K562 (cell line): ENCODE measurements around the gene HSD17B8. TPM values are rescaled to one million over a fixed set of nuclear protein-coding genes. Genes with fewer than 3 reads are reported as not detected.

Experiments used
- ATAC-seq: fragments of 200-7000 bp; cut with Tn5 transposase; 3 replicates; pipeline ENCODE4 v1.9.1; 2020; ENCODE audit warnings: moderate library complexity
- BruUV-seq: library from RNA; stranded (reverse); fragments of 400-500 nt; replicated peaks from 2 replicates; lab custom pipeline; 2021; lab: Mats Ljungman, UMichigan
- CTCF ChIA-PET: fragments of 300-600 bp; formaldehyde crosslinking; extraction: SDS; loops from one replicate; lab custom pipeline; 2021; ENCODE audit warnings: low intra/inter-chr PET ratio; lab: Yijun Ruan, JAX
- POLR2A ChIA-PET: fragments of 300-600, 350-650 bp; sonication (Branson Sonifier 250); formaldehyde crosslinking; extraction: SDS; loops from one replicate; lab custom pipeline; 2021; ENCODE audit warnings: antibody characterized with exemption, inconsistent platforms; lab: Yijun Ruan, JAX
- DNase-seq, 4 experiments: peaks; one replicate each; pipeline versions ENCODE4 v3.0.0 to v3.0.0-alpha.2; 2011 to 2018; ENCODE audit warnings: low spot score in 3 of 4, mixed read lengths in 3 of 4; ENCODE audit errors: extremely low read depth in 1 of 4
- FAIRE-seq: peaks from 2 replicates; lab custom pipeline; 2011; peaks lifted over from hg19 to GRCh38; lab: Jason Lieb, UNC
- H2AFZ ChIP-seq: 2 replicates; pipeline ENCODE4 v1.6.0; 2011; ENCODE audit warnings: low read depth, low read length, control low read depth, inconsistent platforms
- H3K27ac ChIP-seq: fragments of 200-600 bp; 3 replicates; pipeline ENCODE4 v1.8.0; 2011; ENCODE audit warnings: low read depth, mild to moderate bottlenecking, control low read depth, inconsistent platforms, low read length, moderate library complexity, mixed read lengths; ENCODE audit errors: extremely low read depth
- H3K27me3 ChIP-seq, 2 experiments: fragments of 300-600 bp in 1 of 2; 2 replicates in 1 of 2; 3 replicates in 1 of 2; pipeline versions ENCODE4 v1.6.0 to v1.8.0; 2011; ENCODE audit warnings: inconsistent platforms in 2 of 2, low read length in 2 of 2, mild to moderate bottlenecking in 1 of 2, mixed read lengths in 1 of 2, moderate library complexity in 1 of 2; ENCODE audit not compliant: control insufficient read depth in 2 of 2, insufficient read depth in 2 of 2
- H3K36me3 ChIP-seq: fragments of 300-600 bp; 3 replicates; pipeline ENCODE4 v1.8.0; 2011; ENCODE audit warnings: mild to moderate bottlenecking, low read length, inconsistent platforms; ENCODE audit not compliant: control insufficient read depth, insufficient read depth
- H3K4me1 ChIP-seq, 2 experiments: fragments of 200-600 bp in 1 of 2; replicated peaks in 1 of 2; 2 replicates in 1 of 2; 3 replicates in 1 of 2; pipeline versions ENCODE4 v1.5.1 to v1.8.0; 2011; ENCODE audit warnings: inconsistent platforms in 2 of 2, low read length in 2 of 2, mild to moderate bottlenecking in 1 of 2, mixed read lengths in 1 of 2, moderate library complexity in 1 of 2; ENCODE audit not compliant: control insufficient read depth in 2 of 2, insufficient read depth in 2 of 2
- H3K4me2 ChIP-seq: 2 replicates; pipeline ENCODE4 v1.6.1; 2011; ENCODE audit warnings: low read length, control low read depth, inconsistent platforms, mixed read lengths; ENCODE audit not compliant: insufficient read depth
- H3K4me3 ChIP-seq: fragments of 200-600 bp; sonication (generic), shearing (Covaris generic); 2 replicates; pipeline ENCODE4 v1.5.1; 2016; ENCODE audit warnings: control low read depth, inconsistent platforms
- H3K79me2 ChIP-seq: fragments of 200-600 bp; 3 replicates; pipeline ENCODE4 v1.8.0; 2011; ENCODE audit warnings: low read length, inconsistent platforms; ENCODE audit not compliant: control insufficient read depth, insufficient read depth
- H3K9ac ChIP-seq, 2 experiments: 2 replicates each; pipeline versions ENCODE4 v1.6.0 to v1.6.1; 2011; ENCODE audit warnings: low read depth in 2 of 2, low read length in 2 of 2, control low read depth in 1 of 2, inconsistent platforms in 1 of 2, mild to moderate bottlenecking in 1 of 2, mixed read lengths in 1 of 2; ENCODE audit not compliant: insufficient read depth in 1 of 2
- H3K9me1 ChIP-seq: one replicate; pipeline ENCODE4 v1.6.0; 2011; ENCODE audit warnings: inconsistent platforms, mild to moderate bottlenecking, low read length, moderate library complexity; ENCODE audit not compliant: control insufficient read depth, insufficient read depth
- H3K9me3 ChIP-seq: replicated peaks from 2 replicates; pipeline ENCODE4 v1.5.1; 2011; ENCODE audit warnings: low read depth, low read length, inconsistent platforms; ENCODE audit not compliant: control insufficient read depth, insufficient read depth
- H4K20me1 ChIP-seq: replicated peaks from 2 replicates; pipeline ENCODE4 v1.6.1; 2011; ENCODE audit warnings: low read length, inconsistent platforms, mixed read lengths; ENCODE audit not compliant: control insufficient read depth, insufficient read depth
- CCNT2 ChIP-seq: IDR thresholded peaks from 2 replicates; pipeline ENCODE4 v1.6.1; 2011; ENCODE audit warnings: borderline replicate concordance, low read depth, mild to moderate bottlenecking, moderate library complexity, mixed read lengths, low read length; ENCODE audit not compliant: insufficient read length; ENCODE audit errors: extremely low read depth
- HOXB6 ChIP-seq: fragments of 250-450 bp; sonication (Bioruptor Pico); IDR thresholded peaks from 2 replicates; pipeline ENCODE4 v1.5.1; 2022; ENCODE audit warnings: mild to moderate bottlenecking, borderline replicate concordance
- POLR2G ChIP-seq: fragments of 200-400 bp; formaldehyde crosslinking; IDR thresholded peaks from 2 replicates; pipeline ENCODE4 v1.6.1; 2017; ENCODE audit warnings: low read depth, mild to moderate bottlenecking, antibody characterized with exemption, low read length, moderate library complexity
- RBFOX2 ChIP-seq: fragments of 200-400 bp; formaldehyde crosslinking; IDR thresholded peaks from 2 replicates; pipeline ENCODE4 v1.6.1; 2017; ENCODE audit warnings: low read depth, mild to moderate bottlenecking, low read length, moderate library complexity
- WGBS: fragments of 100-300 bp; shearing (Covaris generic); methylation state at CpG from one replicate; pipeline ENCODE4 v1.1.6; 2016; ENCODE audit warnings: low coverage, mixed read lengths; ENCODE audit not compliant: insufficient coverage; ENCODE audit errors: missing lambda C conversion rate; 5-methylcytosine and 5-hydroxymethylcytosine counted together
- in situ Hi-C: fragments of 300-500 bp; cut with MboI; formaldehyde crosslinking; loops from 4 replicates; pipeline ENCODE4 v1.15.0; 2018; ENCODE audit warnings: inconsistent platforms, mixed read lengths
- intact Hi-C: fragments of 100-400 bp; cut with micrococcal nuclease; formaldehyde crosslinking; loops from 2 replicates; pipeline ENCODE4 v1.14.2; 2022
- polyA plus RNA-seq, 8 experiments: library from polyadenylated mRNA; depleted of rRNA in 4 of 8; stranded (reverse) in 5 of 8; unstranded in 3 of 8; fragments of >200 nt; fragmentation: Nextera tagmentation in 2 of 8; fragmentation: Illumina TruSeq in 1 of 8; extraction: Ambion mirVana in 2 of 8; extraction: Trizol in 1 of 8; gene quantifications; 2 replicates each; pipeline versions ENCODE4 v1.2.1 to v1.2.3, GENCODE V29; 2011 to 2014; ENCODE audit warnings: inconsistent platforms in 1 of 8, missing spikeins in 1 of 8
- total RNA-seq, 7 experiments: library from RNA; depleted of rRNA in 6 of 7; stranded (reverse); fragments of >200 nt in 6 of 7; fragmentation: Illumina TruSeq in 2 of 7; extraction: Trizol in 2 of 7; gene quantifications; 2 replicates each; pipeline versions ENCODE4 v1.2.1 to v1.2.3, GENCODE V29; 2011 to 2021; ENCODE audit warnings: low replicate concordance in 1 of 7
- TF ChIP-seq, protein P1 (sequence below), 2 experiments: IDR thresholded peaks; 2 replicates each; pipeline ENCODE4 v1.6.1; 2011; ENCODE audit warnings: borderline replicate concordance in 1 of 2, control low read depth in 1 of 2, low read depth in 1 of 2, low read length in 1 of 2, mild to moderate bottlenecking in 1 of 2, mixed read lengths in 1 of 2, moderate library complexity in 1 of 2; ENCODE audit not compliant: insufficient read depth in 1 of 2, insufficient read length in 1 of 2, poor library complexity in 1 of 2, severe bottlenecking in 1 of 2; ENCODE audit errors: extremely low read depth in 1 of 2

HSD17B8 gene
- total and polyA plus RNA-seq, 9 of the 15 experiments (the other 6 are each of a cell fraction or from before 2014, with no cell fraction given): 3.7 to 35.2 (median 14.2) TPM

DNA sequence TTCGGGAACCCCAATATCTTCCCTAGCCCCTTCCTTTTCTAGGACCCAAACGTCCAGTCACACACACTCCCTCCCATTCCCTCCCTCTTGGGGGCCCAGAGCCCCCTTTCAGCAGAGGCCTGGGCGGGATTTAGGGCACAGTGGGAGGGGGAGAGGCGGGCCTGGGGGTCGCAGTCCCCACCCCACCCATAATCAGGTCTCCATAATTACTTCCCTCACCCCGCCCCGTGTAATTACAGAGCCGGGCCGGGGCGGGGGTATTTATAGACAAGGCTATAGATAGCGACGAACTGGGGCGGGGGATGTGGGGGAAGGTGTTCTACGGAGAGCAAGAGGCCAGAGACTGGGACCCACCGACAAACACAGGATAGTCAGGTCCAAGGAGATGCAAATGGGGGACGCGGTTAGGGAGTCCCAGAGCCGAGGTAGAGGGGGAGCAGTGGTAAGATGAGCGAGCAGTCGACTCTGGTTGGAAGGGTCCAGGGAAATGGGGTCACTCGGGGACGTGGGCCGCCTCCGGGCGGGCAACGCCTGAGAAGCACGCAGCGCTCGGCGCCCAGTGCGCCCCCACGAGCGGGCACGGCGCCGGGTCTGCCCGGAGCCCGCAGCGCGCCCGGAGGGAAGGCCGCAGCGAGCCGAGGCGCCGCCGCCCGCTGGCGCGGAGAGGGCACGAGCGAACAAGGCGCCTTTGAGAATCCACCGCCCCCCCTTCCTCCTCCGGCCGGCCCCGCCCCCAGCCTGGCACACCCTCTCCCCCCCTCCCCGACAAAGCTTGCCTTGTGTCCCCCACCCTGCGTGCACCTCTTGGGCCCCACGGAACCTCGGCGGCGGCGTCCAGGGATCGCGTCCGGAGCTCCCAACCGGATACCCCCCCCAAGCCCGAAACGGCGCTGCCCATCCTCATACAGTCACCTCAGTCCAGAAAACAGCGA lies 11.5 kb upstream of the HSD17B8 start:
- 59% methylated on average over 41 of the region's 72 CpGs for WGBS
- no peak overlapping the region for H2AFZ ChIP-seq
- in situ Hi-C loops (no loop called here), intact Hi-C loops (no loop called here)
- no peak overlapping the region for H3K4me3 ChIP-seq
- peaks cover 17 to 20% of the 10 kb centered on the region in 2 experiments; a peak in 4 of 5 replicates for H3K27me3 ChIP-seq
- FAIRE-seq (no peak), DNase-seq (no peak), ATAC-seq (no peak)
- no TSS peak for BruUV-seq
- peaks cover 9 to 22% of the 10 kb centered on the region in 2 experiments; a peak in 4 of 5 replicates for H3K4me1 ChIP-seq
- H3K36me3 ChIP-seq: peaks cover 35% of the 10 kb centered on the region; the same call in 2 of the 3 replicates
- H3K4me2 ChIP-seq: no peak overlapping the region
- ChIA-PET CTCF (no interaction called here), POLR2A (no interaction called here)
- no peak overlapping the region for H3K9ac ChIP-seq
- peaks cover 7% of the 10 kb centered on the region for H3K9me1 ChIP-seq
- H3K79me2 ChIP-seq: peaks cover 4% of the 10 kb centered on the region; the same call in 1 of the 3 replicates
- TF ChIP-seq, protein P1, sequence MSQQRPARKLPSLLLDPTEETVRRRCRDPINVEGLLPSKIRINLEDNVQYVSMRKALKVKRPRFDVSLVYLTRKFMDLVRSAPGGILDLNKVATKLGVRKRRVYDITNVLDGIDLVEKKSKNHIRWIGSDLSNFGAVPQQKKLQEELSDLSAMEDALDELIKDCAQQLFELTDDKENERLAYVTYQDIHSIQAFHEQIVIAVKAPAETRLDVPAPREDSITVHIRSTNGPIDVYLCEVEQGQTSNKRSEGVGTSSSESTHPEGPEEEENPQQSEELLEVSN (IDR thresholded peaks at IDR 0.05; ENCODE audit: borderline replicate concordance in 1 of 2, extremely low read depth in 1 of 2, insufficient read depth in 1 of 2, insufficient read length in 1 of 2, low read depth in 1 of 2, low read length in 1 of 2, poor library complexity in 1 of 2, severe bottlenecking in 1 of 2): no peak
- 0 out of 2 replicates have a peak, but pooled peaks have one; percentile 26 for TF ChIP-seq RBFOX2
- 0 out of 2 replicates have a peak, but pooled peaks have one; percentile 44 for TF ChIP-seq POLR2G
- peak; percentile 37 for TF ChIP-seq CCNT2
- no peak for TF ChIP-seq HOXB6 (CRISPR knock-in tag)
- no peaks in the 10 kb centered on the region for H3K9me3 ChIP-seq
- H4K20me1 ChIP-seq: peaks cover 6% of the 10 kb centered on the region; the same call in 1 of the 2 replicates
- H3K27ac ChIP-seq: no peak overlapping the region
